Measurements from ENCODE around the gene CENPVL3. TPM values are rescaled to one million over a fixed set of nuclear protein-coding genes. Genes with fewer than 3 reads are reported as not detected.
A peak's percentile ranks its signal among the peaks of the same experiment; 100 is the strongest.

Gene CENPVL3
- total and polyA plus RNA-seq, 12 donors: 0.10 to 0.50 (median 0.30) TPM; not detected in 6

DNA sequence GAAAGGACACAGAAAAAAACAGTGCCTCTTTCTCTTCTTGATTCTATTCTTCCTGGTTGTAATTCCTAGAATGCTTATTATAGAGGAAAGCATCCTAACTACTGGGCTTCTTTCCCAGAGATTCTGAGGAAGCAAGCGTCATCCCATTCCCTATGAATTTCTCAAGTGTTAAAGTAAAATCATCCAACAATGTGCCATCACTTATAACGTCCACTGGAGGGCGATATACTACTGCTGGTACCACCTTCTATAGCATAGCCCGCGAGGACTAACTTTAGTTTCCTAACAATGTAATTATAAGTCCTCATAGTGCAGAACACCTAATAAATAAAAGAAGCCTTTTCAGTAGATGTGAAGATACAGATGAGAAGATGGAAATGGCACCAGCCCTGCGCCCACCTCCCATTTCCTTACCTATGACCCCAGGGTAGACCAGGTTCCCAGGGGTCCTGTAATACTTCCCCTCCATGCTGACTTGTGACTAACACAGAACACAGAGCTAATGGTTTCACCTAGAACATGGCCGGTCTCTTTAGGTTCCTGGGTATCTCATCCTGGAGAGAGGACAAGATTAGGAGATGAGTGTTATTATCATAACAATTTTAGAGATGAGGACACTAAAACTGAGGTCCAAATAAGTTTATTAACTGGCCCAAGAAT lies 4.2 kb downstream of the CENPVL3 start:
- Histone ChIP-seq H3K27ac (no peak overlapping the region), H3K27me3 (peaks cover 33% of the 10 kb centered on the region), H3K4me3 (no peak overlapping the region), H3K9me3 (replicated peaks in 1 of 3) (no peaks in the 10 kb centered on the region), H3K4me1 (replicated peaks in 1 of 2) (no peaks in the 10 kb centered on the region), H3K36me3 (replicated peaks in 1 of 2) (no peaks in the 10 kb centered on the region)
- WGBS, 4 donors: 7 to 13% (median 12%) methylated on average over 7 of the region's 7 CpGs
- TF ChIP-seq CTCF (IDR thresholded peaks at IDR 0.05) (peak; percentile 25 to 54 (median 38)), POLR2A (IDR thresholded peaks at IDR 0.05) (no peak)
- intact Hi-C loops (cut with DNase I): no loop called here
- no peak for DNase-seq

GRCh38 chrX:51608766-51609165 lies 9.9 kb downstream of the CENPVL3 start:
- WGBS, 4 donors: 48 to 69% (median 57%) methylated on average over 2 of the region's 2 CpGs
- intact Hi-C loops (cut with DNase I): no loop called here

GRCh38 chrX:51608126-51608525 lies 10.6 kb downstream of the CENPVL3 start:
- no peak overlapping the region for H3K4me3 ChIP-seq
- peaks cover 17% of the 10 kb centered on the region for H3K27me3 ChIP-seq
- H3K4me1 ChIP-seq (replicated peaks in 1 of 2): no peaks in the 10 kb centered on the region
- 31 to 45% (median 33%) methylated on average over 1 of the region's 1 CpG for WGBS, 4 donors
- intact Hi-C loops (cut with DNase I): no loop called here
- no peaks in the 10 kb centered on the region for H3K36me3 ChIP-seq (replicated peaks in 1 of 2)
- TF ChIP-seq POLR2A (IDR thresholded peaks at IDR 0.05) (no peak), CTCF (IDR thresholded peaks at IDR 0.05) (no peak)
- no peaks in the 10 kb centered on the region for H3K9me3 ChIP-seq (replicated peaks in 1 of 3)
- no peak overlapping the region for H3K27ac ChIP-seq
- DNase-seq: no peak

More at GRCh38 chrX:51608766-51609165, 9.9 kb downstream of the CENPVL3 start:
- Histone ChIP-seq H3K4me3 (no peak overlapping the region), H3K27me3 (peaks cover 19% of the 10 kb centered on the region), H3K27ac (no peak overlapping the region), H3K36me3 (replicated peaks in 1 of 2) (no peaks in the 10 kb centered on the region), H3K4me1 (replicated peaks in 1 of 2) (no peaks in the 10 kb centered on the region), H3K9me3 (replicated peaks in 1 of 3) (no peaks in the 10 kb centered on the region)
- no peak for DNase-seq
- no peak for TF ChIP-seq POLR2A (IDR thresholded peaks at IDR 0.05)
- TF ChIP-seq CTCF (IDR thresholded peaks at IDR 0.05): no peak

DNA sequence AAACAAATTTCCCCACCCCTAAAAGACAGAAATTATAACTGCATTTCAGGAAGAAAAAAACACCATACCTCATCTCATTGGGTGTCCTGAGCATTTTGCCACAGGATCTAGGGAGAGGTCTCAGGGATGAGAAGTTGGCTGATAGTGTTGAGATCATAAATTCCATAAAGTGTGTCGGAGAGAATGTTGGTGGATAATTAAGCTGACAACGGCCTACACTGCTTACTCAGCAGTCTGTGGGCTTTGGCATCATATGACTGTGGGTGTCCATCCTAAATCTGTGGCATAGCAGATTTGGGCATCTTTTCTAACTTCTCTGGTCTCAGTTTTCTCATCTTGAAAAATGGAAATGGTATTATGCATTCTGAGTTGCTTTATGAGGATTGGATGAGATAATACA lies 12.3 kb downstream of the CENPVL3 start:
- peaks cover 19% of the 10 kb centered on the region for H3K27me3 ChIP-seq
- H3K27ac ChIP-seq: no peak overlapping the region
- no peaks in the 10 kb centered on the region for H3K9me3 ChIP-seq (replicated peaks in 1 of 3)
- H3K4me1 ChIP-seq (replicated peaks in 1 of 2): no peaks in the 10 kb centered on the region
- WGBS, 4 donors: 57 to 76% (median 62%) methylated on average over 2 of the region's 2 CpGs
- no peak for DNase-seq
- intact Hi-C loops (cut with DNase I): no loop called here
- no peaks in the 10 kb centered on the region for H3K36me3 ChIP-seq (replicated peaks in 1 of 2)
- no peak overlapping the region for H3K4me3 ChIP-seq
- TF ChIP-seq CTCF (IDR thresholded peaks at IDR 0.05) (no peak), POLR2A (IDR thresholded peaks at IDR 0.05) (no peak)

Data from adrenal gland (tissue), 12 donors.